Tibial nerve (tissue), 4 donors: ENCODE measurements around the gene SKP1. TPM values are rescaled to one million over a fixed set of nuclear protein-coding genes. Genes with fewer than 3 reads are reported as not detected.
"Not testable (repeated sequence)": the region's sequence is repeated elsewhere in the genome, so short reads cannot be mapped to it uniquely, and the experiment has no call there.

ENCODE experiments used
- DNase-seq, 2 donors: peaks; one replicate each; pipeline ENCODE4 v3.0.0-alpha.2; 2019; ENCODE audit warnings: low spot score in 2 of 2
- H3K27ac ChIP-seq, 4 donors: fragments of 200-600 bp; sonication (generic) in 3 of 4; one replicate each; pipeline ENCODE4 v1.5.1; 2017 to 2019; ENCODE audit warnings: mild to moderate bottlenecking in 1 of 4
- H3K27me3 ChIP-seq, 2 donors: fragments of 200-600 bp; sonication (generic) in 1 of 2; one replicate each; pipeline versions ENCODE4 v1.5.1 to v1.6.0; 2017 to 2019
- H3K36me3 ChIP-seq, 3 donors: fragments of 200-600 bp; sonication (generic); one replicate each; pipeline ENCODE4 v1.5.1; 2018 to 2019
- H3K4me1 ChIP-seq, 4 donors: fragments of 200-600 bp; sonication (generic) in 3 of 4; one replicate each; pipeline ENCODE4 v1.5.1; 2017 to 2019
- H3K4me3 ChIP-seq, 4 donors: fragments of 200-600 bp; sonication (generic) in 3 of 4; one replicate each; pipeline ENCODE4 v1.5.1; 2017 to 2019; ENCODE audit warnings: mild to moderate bottlenecking in 1 of 4, moderate library complexity in 1 of 4
- H3K9me3 ChIP-seq, 4 donors: fragments of 200-600 bp; sonication (generic) in 3 of 4; one replicate each; pipeline ENCODE4 v1.5.1; 2017 to 2019
- CTCF ChIP-seq, 5 experiments: fragments of 200-600 bp in 3 of 5; fragments of 450-650 bp in 2 of 5; sonication (generic) in 3 of 5; IDR thresholded peaks; one replicate each; pipeline ENCODE4 v1.5.1; 2016 to 2019; ENCODE audit warnings: antibody characterized with exemption in 5 of 5, mild to moderate bottlenecking in 3 of 5, moderate library complexity in 2 of 5
- EP300 ChIP-seq, 2 donors: sonication (generic); formaldehyde crosslinking; IDR thresholded peaks; one replicate each; pipeline ENCODE4 v1.6.1; 2017; ENCODE audit warnings: antibody characterized with exemption in 2 of 2, mild to moderate bottlenecking in 1 of 2
- POLR2A ChIP-seq, 2 donors: fragments of 450-650 bp; IDR thresholded peaks; one replicate each; pipeline ENCODE4 v1.6.1; 2017; ENCODE audit warnings: antibody characterized with exemption in 2 of 2, mild to moderate bottlenecking in 2 of 2, moderate library complexity in 2 of 2
- WGBS, 2 donors: methylation state at CpG; one replicate each; pipeline ENCODE4 v1.1.5; 2018; 5-methylcytosine and 5-hydroxymethylcytosine counted together
- total RNA-seq, 4 donors: library from RNA; depleted of rRNA; stranded (reverse); fragments of >200 nt; gene quantifications; one replicate each; pipeline ENCODE4 v1.1.0, GENCODE V29; 2016

Gene SKP1
- total RNA-seq, 4 donors from 2014 or later = 173 to 311 (median 209) TPM

- Histone ChIP-seq H3K4me3 (no peak overlapping the region), H3K27me3 (no peaks in the 10 kb centered on the region), H3K27ac (no peak overlapping the region), H3K4me1 (peaks cover 0 to 72% (median 19%) of the 10 kb centered on the region in 4 donors), H3K9me3 (no peaks in the 10 kb centered on the region), H3K36me3 (peaks cover 0 to 12% (median 0%) of the 10 kb centered on the region in 3 donors)
- WGBS, 2 donors = 72 to 75% methylated on average over 2 of the region's 2 CpGs
- no peak for DNase-seq
- TF ChIP-seq EP300 (IDR thresholded peaks at IDR 0.05) (no peak), POLR2A (IDR thresholded peaks at IDR 0.05) (no peak), CTCF (IDR thresholded peaks at IDR 0.05) (no peak)
These were observed 39.0 kb upstream of the SKP1 start for GRCh38 chr5:134215757-134216156.

GRCh38 chr5:134211263-134212031 is 34.7 kb upstream of the SKP1 start:
- H3K27ac ChIP-seq, H3K4me3 ChIP-seq, H3K27me3 ChIP-seq, DNase-seq, H3K9me3 ChIP-seq: not testable (repeated sequence)
- peaks cover 0 to 76% (median 8%) of the 10 kb centered on the region in 4 donors for H3K4me1 ChIP-seq
- 91 to 92% methylated on average over 14 of the region's 14 CpGs for WGBS, 2 donors
- peaks cover 0 to 10% (median 0%) of the 10 kb centered on the region in 3 donors for H3K36me3 ChIP-seq

- H3K36me3 ChIP-seq = peaks cover 0 to 21% (median 0%) of the 10 kb centered on the region in 3 donors
- WGBS, 2 donors = 68 to 70% methylated on average over 14 of the region's 14 CpGs
- no peak overlapping the region for H3K4me3 ChIP-seq
- H3K4me1 ChIP-seq = peaks cover 0 to 60% (median 8%) of the 10 kb centered on the region in 4 donors
- TF ChIP-seq POLR2A (IDR thresholded peaks at IDR 0.05) (no peak), EP300 (IDR thresholded peaks at IDR 0.05) (no peak), CTCF (IDR thresholded peaks at IDR 0.05) (no peak)
- DNase-seq = no peak
- H3K27me3 ChIP-seq = no peaks in the 10 kb centered on the region
- H3K9me3 ChIP-seq = no peaks in the 10 kb centered on the region
- no peak overlapping the region for H3K27ac ChIP-seq
These were observed 32.9 kb upstream of the SKP1 start for GRCh38 chr5:134209477-134210245.

- TF ChIP-seq EP300 (IDR thresholded peaks at IDR 0.05) (no peak), POLR2A (IDR thresholded peaks at IDR 0.05) (no peak), CTCF (IDR thresholded peaks at IDR 0.05) (no peak)
- no peak for DNase-seq
- H3K27me3 ChIP-seq = no peaks in the 10 kb centered on the region
- H3K4me1 ChIP-seq = peaks cover 0 to 51% (median 8%) of the 10 kb centered on the region in 4 donors
- H3K27ac ChIP-seq = no peak overlapping the region
- peaks cover 0 to 26% (median 0%) of the 10 kb centered on the region in 3 donors for H3K36me3 ChIP-seq
- H3K4me3 ChIP-seq = no peak overlapping the region
- 79 to 83% methylated on average over 1 of the region's 1 CpG for WGBS, 2 donors
- H3K9me3 ChIP-seq = no peaks in the 10 kb centered on the region
These were observed 30.9 kb upstream of the SKP1 start for GRCh38 chr5:134207696-134208095.

GRCh38 chr5:134206627-134207160 is 29.9 kb upstream of the SKP1 start:
- H3K4me1 ChIP-seq = peaks cover 0 to 41% (median 8%) of the 10 kb centered on the region in 4 donors
- peaks cover 0 to 28% (median 0%) of the 10 kb centered on the region in 3 donors for H3K36me3 ChIP-seq
- WGBS, 2 donors = 77 to 81% methylated on average over 7 of the region's 7 CpGs
- no peak overlapping the region for H3K27ac ChIP-seq
- TF ChIP-seq CTCF (IDR thresholded peaks at IDR 0.05) = no peak
- TF ChIP-seq EP300 (IDR thresholded peaks at IDR 0.05) = no peak
- TF ChIP-seq POLR2A (IDR thresholded peaks at IDR 0.05) = no peak
- H3K27me3 ChIP-seq = no peaks in the 10 kb centered on the region
- H3K4me3 ChIP-seq = no peak overlapping the region
- no peak for DNase-seq
- H3K9me3 ChIP-seq = no peaks in the 10 kb centered on the region
